DMS153 treated with DMSO at 0.1 percent for 48 hours (cell line): ENCODE data around the gene FKBP10.
A peak's percentile ranks its signal among the peaks of the same experiment; 100 is the strongest.
"Not testable (repeated sequence)": the region's sequence is repeated elsewhere in the genome, so short reads cannot be mapped to it uniquely, and the experiment has no call there.

Experiments
- DNase-seq: peaks from one replicate; lab custom pipeline; 2025; ENCODE audit not compliant: unreplicated experiment; lab: John Stamatoyannopoulos, UW

Gene FKBP10

DNA sequence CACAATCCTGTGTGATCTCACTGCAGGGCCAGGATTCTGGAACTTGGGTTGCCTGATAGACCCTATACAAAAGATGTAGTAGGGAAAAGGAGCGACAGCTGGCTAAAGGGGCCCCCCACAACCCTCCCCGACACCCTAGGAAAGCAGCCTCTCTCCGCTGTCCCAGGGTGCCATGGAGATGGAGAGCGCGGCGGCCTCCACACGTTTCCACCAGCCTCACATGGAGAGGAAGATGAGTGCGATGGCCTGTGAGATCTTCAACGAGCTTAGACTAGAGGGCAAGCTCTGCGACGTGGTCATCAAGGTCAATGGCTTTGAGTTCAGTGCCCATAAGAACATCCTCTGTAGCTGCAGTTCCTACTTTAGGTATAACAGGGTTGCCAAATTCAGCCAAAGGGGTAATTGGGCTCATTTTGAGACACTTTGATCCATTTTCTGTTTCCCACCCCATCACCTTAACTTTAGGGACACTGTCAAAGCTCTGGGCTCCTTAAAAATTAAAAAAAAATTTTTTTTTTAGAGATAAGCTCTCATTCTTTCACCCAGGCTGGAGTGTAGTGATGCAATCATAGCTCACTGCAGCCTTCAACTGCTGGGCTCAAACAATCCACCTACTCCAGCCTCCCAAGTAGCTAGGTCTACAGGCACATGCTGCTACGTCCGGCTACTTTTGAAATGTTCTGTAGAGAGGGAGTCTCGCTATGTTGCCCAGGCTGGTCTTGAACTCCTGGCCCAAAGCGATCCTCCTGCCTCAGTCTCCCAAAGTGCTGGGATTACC is 25.1 kb downstream of the FKBP10 start, which contains the start of gene KLHL10:
KLHL10 (plus strand) TSS at position 65 of the 778 bp plus-strand sequence; CDS start at position 173, 108 bp downstream.
- DNase-seq: no peak

DNA sequence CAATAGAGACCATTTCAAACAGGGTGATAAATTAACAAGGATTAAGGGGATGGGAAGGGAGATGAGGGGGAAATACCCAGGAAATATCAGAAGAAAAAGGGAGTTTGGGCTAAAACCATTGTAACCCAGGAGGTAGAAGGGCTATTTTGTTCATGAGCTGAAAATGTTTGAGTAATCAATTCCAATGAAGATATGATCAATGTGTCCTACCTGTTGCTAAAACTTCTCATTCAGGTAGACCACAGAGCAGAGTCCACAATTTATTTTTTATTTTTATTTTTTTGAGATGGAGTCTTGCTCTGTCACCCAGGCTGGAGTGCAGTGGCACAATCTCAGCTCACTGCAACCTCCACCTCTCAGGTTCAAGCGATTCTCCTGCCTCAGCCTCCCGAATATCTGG is 26.6 kb downstream of the FKBP10 start:
- DNase-seq: not testable (repeated sequence)

DNA sequence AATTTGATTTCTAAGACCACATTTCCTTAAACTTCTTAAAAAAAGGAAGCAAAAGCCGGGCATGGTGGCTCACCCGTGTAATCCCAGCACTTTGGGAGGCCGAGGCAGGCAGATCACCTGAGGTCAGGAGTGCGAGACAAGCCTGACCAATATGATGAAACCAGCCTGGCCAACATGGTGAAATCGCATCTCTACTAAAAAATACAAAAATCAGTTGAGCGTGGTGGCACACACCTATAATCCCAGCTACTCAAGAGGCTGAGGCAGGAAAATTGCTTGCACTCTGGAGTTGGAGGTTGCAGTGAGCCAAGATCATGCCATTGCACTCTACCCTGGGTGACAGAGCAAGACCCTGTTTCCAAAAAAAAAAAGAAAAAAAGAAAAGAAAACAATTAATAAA is 28.0 kb downstream of the FKBP10 start:
- not testable (repeated sequence) for DNase-seq

DNA sequence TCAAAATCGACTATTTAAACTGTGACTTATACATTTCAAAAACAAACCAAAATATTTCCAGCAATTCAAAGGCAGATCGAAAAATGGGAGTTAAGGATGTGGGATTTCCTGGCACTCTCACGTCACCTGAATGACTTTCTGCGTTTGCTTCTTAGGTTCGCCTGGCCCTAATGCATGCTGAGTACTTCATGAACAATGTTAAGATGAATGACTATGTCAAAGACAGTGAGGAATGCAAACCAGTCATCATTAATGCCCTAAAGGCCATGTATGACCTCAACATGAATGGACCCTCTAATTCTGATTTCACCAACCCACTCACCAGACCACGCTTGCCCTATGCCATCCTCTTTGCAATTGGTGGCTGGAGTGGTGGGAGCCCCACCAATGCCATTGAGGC is 32.2 kb downstream of the FKBP10 start:
- no peak for DNase-seq

DNA sequence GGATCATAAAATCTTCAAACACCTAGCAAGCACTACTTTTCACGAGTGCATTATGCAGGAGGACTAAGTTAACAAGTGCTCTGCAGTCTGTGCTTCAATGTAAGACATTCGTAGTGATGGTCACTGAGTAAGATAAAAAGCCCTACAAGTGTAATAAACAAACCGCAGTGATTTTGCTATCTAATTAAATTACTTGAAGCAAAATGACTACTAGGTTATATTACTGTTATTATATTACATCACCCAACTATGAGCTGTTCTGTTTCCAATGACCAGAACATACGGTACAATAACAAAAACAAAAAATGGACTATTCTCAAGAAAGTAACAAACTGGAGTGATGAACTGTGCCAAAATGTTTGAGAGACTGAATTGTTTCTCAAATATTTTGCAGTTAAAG is 36.0 kb downstream of the FKBP10 start:
- DNase-seq: no peak

DNA sequence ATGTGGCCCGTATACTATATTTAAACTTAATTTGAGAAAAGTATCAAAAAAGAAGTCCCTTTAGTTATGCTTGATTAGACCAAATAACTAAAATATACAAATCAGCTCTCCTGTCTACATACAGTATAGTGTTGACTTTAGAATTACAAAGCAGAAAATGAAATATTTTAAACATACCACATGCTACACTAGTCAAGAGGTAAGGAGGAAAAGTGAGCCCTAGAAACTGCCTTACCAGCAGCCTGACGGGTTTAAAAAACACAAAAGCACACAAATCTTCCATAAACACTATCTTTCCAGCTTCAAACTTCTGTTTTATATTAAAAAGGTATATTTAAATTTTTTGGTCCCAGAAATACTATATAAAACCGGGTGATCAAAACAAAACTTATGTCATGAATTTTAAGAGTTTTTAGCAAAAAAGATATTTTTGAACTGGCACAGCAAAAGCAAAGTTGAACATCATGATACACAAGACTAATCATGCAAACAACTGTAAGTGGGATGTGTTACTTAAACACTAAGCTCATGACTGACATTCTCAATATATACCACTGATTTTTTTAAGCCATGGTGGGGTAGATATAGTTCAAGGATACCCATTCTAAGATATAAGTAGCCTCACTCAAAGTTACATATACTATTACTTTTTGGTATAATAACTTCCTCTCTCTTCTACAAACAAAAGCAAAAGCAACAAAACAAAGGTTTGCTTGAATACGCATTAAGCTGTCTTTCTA is 36.6 kb downstream of the FKBP10 start:
- no peak for DNase-seq

DNA sequence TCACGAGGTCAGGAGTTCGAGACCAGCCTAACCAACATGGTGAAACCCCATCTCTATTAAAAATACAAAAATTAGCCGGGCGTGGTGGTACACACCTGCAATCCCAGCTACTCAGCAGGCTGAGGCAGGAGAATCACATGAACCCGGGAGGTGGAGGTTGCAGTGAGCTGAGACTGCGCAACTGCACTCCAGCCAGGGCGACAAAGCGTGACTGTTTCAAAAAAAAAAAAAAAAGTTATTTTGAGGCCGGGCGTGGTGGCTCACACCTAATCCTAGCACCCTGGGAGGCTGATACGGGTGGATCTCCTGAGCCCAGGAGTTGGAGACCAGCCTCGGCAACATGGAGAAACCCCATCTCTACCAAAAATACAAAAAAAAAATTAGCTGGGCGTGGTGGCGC is 38.6 kb downstream of the FKBP10 start:
- DNase-seq: not testable (repeated sequence)

DNA sequence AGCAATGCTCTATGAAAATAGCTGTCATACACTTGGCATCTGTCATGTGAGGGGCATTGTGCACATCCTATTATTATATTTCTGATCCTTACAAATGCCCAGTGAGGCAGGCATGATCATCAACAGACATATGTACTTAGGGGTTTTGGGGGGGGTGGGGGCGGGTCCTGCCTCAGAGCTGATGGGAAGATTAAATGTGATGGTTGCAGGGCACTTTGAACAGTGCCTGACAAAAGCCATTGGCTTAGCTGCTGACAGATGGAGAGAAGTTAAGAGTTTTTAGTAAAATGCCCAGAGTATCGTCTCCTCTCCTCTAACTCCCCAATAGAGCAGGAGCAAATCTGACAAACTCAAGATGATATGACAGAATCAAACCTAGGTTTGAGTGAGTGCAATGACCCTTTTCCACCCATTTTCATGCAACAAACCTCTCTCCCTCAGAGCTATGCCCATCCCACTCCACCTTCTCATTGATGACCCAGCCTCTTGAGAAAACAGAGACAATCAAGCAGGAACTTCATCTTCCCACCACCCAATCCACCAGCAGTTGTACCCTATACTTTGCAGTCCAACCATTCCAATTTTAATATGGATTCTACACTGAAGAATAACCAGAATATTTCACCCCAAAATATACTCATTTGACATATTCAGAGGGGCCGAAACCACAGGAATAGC is 47.6 kb downstream of the FKBP10 start:
- no peak for DNase-seq

DNA sequence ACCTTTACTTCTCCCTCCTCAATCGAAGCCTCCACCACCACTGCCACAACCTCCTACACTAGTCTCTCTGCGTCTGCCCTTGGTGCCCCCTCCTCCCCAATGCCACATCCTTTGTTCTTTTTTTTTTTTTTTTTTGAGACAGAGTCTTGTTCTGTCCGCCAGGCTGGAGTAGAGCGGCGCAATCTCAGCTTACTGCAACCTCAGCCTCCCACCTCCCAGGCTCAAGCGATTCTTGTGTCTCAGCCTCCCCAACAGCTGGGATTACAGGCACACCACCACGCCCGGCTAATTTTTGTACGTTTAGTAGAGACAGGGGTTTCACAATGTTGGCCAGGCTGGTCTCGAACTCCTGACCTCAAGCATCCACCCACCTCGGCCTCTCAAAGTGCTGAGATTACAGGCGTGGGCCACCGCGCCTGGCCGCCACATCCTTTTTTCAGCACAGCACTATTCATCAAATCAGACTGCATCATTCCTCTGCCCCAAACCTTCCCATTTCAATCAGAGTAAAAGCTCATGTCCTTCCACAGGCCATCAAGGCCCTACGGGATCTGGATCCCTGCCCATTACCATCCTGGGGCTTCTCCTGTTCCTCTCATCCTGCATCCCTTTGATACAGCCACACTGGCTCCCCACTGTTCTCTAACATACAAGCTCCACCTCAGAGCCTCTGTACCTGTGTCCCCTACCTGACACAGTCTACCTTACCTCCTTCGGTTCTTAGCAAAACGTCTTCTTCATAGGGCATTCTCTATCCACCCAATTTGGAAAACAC is 50.5 kb downstream of the FKBP10 start:
- no peak for DNase-seq

DNA sequence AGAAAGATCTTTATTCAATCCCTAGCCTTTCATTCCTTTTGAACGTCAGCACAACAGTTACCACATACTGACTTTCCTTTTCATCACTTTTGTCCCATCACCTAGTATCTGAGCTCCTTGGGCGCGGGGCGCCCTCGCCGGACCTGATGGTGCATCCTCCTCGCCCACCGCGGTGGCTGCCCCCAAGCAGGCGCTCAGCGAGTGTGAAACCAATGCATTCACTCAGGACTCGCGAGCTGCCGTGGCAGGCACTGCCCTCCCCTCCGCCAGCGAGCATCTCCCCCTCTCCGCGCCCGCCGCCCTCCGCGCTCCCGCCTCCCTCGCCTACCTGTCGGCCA is 51.7 kb downstream of the FKBP10 start:
- DNase-seq: no peak

DNA sequence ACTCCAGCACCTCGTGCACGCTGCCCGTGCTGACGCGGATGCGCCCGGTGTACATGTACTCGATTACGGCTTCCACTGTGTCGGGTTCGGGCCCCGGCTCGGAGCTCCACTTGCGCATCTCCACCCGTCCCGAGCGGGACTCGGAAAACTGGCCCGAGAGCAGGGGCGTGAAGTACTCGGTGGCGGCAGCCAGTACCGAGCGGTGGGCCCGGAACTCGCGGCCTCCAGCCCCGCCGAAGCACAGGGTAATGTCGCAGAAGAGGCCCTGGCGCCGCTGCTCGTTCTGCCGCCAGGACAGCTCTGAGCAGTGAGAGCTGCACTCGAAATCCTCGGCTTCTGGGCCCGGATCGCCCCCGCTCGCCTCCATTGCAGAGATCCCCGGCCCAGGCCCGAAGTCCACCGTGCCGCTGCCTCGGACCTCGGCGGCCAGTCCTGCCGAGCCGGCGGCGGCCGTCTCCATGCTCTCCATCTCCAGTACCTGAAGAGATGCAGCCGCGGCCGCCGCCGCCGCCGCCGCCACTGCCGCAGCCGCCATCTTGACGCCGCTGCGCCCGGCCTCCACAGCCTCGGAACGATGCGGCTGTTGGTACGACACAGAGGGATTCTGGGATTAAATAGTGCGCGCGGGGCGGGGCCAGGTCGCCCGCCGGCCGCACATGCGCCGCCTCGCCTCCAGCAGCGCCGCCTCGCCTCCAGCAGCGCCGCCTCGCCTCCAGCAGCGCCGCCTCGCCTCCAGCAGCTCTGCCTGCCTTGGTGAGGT is 52.2 kb downstream of the FKBP10 start, which contains the start of gene KLHL11:
KLHL11 (minus strand) TSS at position 588 of the 760 bp plus-strand sequence; CDS start at position 535, 53 bp downstream.
- DNase-seq: peak; percentile 61

DNA sequence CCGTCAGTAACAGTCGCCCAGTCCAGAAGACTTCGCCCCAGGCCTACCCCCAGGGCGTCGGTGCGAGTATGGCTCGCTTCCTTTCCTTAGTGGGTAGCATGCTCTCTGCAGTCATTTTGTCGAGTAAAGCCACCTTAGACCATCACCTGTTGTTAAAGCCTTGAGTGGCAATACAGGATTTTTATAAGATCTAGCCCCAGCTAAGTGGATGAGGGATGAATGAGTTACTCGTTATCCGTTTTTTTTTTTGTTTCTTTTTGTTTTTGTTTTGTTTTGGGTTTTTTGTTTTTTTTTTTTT is 52.7 kb downstream of the FKBP10 start:
- DNase-seq: no peak

DNA sequence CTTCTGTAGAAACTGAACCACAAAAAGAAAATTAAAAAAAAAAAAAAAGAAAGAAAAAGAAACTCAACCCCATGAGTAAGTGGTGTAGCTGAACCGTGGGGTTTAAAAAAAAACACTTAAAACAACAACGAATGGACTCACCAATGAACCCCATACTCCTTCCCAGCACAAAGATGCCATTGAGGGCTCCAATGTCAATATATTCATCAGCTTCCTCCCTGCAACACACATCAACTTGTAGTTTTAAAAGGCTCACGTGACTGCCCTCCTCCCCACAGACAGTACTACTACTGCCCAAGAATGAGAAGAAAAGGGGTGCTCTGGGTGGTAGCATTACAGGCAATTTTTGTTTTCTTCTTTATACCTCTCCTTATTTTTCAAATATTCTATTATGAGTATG is 55.8 kb downstream of the FKBP10 start:
- DNase-seq: no peak

DNA sequence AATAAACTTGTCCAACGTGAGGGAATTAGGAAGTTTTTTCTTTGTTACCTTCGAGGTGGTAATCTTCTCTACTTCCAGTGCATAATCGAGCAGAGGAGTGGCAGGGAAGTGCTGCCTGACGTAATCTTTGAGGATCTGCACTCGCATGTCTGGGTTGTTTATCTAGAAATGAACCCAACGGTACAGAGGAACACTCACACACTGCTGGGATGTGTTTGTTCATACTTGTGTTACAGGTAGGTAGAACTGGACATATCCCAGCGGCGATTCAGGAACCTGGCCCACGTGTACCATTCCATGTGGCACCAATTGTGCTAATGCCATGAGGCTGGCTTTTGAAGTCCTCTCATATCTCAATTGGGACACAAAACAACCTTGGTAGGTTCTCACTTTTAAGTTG is 56.6 kb downstream of the FKBP10 start:
- no peak for DNase-seq

DNA sequence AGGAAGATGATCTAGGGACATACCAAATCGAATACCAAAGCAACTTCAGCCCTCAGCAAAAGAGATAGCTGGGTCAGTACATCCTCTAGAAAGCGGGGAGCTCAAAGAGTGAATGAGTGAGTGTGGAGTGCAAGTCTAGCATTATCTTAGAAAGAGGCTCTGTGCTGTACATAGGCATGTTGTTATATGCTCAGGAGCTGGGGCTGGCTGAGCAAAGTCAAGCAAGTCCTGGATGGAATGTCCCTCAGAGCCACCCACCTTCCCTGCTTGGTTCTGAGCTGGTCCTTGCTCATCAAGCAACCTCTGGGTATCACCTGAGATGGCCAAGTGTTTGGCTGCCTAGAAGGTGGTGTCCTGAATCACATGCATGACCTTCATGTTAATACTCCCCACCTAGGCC is 57.3 kb downstream of the FKBP10 start:
- no peak for DNase-seq

DNA sequence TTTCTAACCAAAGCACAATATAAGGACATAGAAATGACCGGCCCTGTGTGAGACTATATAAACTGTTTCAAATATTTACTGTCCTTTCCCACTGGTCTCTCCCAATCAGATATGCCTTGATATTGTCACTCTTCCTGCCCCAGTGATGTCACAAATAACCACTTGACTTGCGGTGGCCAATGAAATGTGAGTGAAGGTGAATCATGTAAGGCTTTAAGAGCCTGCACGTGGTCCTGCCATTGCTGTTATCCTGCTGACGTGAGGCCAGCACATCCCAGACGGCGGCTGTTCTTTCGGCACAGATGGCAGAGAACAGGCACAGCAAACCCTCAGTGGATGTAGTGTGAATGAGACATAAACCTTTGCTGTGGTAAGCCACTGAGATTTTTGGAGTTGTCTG is 57.8 kb downstream of the FKBP10 start:
- DNase-seq: no peak

DNA sequence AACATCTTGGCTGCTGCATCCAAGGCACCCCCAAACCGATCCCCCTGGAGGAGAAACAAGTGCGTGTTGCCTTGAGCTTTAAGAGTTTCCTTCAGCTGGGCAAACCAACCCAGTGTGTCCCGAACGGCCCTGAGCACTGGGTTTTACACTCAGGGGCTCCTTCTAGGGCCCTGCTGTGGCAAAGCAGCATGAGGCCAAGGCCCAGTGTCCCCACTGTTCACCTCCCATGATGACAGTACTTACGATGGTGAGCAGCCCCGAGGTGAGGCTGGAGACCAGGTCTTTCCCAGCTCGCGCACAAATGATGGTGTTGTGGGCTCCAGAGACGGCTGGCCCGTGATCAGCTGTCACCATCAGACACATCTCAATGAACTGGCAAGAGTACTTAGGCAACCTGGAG is 59.0 kb downstream of the FKBP10 start:
- no peak for DNase-seq
